PFSK-1 (cell line): ENCODE results near the gene VAMP4.

Source experiments
- POLR2AphosphoS5 ChIP-seq: IDR thresholded peaks from 2 replicates; pipeline ENCODE4 v1.6.1; 2012; ENCODE audit warnings: low read depth, mild to moderate bottlenecking, control low read depth, low read length, moderate library complexity
- SIN3A ChIP-seq: IDR thresholded peaks from 2 replicates; pipeline ENCODE4 v1.6.1; 2012; ENCODE audit warnings: mild to moderate bottlenecking, low read length, moderate library complexity, borderline replicate concordance; ENCODE audit not compliant: insufficient read depth
- TAF1 ChIP-seq: IDR thresholded peaks from 2 replicates; pipeline ENCODE4 v1.6.1; 2012; ENCODE audit warnings: low read length, control low read depth, borderline replicate concordance; ENCODE audit not compliant: insufficient read depth
- TF ChIP-seq, protein P1 (sequence below), 2 experiments: IDR thresholded peaks; 2 replicates each; pipeline versions ENCODE4 v1.6.1 to v1.8.0; 2011 to 2012; ENCODE audit warnings: low read depth in 2 of 2, low read length in 2 of 2, control low read depth in 1 of 2, inconsistent platforms in 1 of 2, mild to moderate bottlenecking in 1 of 2, moderate library complexity in 1 of 2; ENCODE audit not compliant: insufficient read depth in 1 of 2

DNA sequence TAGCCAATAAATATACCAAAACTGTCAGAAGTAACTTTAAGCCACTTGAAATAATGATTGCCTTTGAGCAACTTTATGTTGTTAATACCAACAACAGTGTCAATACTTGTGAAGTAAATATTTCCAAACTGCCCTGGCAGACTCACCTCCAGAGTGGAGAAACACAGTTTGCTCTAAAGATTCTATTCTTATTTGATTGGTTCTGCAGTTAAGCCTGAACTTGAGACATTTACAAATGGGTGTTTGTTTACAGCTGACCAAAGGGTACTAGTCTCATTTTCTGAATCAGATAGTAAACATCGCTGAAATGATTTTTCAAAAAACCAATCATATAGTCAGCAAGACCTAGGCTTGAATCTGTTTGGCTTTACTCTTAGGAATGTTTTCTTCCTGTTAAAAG, 88.1 kb downstream of the VAMP4 start:
- no peak for TF ChIP-seq POLR2AphosphoS5
- no peak for TF ChIP-seq TAF1
- no peak for TF ChIP-seq SIN3A
- TF ChIP-seq, protein P1, sequence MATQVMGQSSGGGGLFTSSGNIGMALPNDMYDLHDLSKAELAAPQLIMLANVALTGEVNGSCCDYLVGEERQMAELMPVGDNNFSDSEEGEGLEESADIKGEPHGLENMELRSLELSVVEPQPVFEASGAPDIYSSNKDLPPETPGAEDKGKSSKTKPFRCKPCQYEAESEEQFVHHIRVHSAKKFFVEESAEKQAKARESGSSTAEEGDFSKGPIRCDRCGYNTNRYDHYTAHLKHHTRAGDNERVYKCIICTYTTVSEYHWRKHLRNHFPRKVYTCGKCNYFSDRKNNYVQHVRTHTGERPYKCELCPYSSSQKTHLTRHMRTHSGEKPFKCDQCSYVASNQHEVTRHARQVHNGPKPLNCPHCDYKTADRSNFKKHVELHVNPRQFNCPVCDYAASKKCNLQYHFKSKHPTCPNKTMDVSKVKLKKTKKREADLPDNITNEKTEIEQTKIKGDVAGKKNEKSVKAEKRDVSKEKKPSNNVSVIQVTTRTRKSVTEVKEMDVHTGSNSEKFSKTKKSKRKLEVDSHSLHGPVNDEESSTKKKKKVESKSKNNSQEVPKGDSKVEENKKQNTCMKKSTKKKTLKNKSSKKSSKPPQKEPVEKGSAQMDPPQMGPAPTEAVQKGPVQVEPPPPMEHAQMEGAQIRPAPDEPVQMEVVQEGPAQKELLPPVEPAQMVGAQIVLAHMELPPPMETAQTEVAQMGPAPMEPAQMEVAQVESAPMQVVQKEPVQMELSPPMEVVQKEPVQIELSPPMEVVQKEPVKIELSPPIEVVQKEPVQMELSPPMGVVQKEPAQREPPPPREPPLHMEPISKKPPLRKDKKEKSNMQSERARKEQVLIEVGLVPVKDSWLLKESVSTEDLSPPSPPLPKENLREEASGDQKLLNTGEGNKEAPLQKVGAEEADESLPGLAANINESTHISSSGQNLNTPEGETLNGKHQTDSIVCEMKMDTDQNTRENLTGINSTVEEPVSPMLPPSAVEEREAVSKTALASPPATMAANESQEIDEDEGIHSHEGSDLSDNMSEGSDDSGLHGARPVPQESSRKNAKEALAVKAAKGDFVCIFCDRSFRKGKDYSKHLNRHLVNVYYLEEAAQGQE (IDR thresholded peaks at IDR 0.05; ENCODE audit: insufficient read depth in 1 of 2, low read depth in 2 of 2, low read length in 2 of 2) = no peak
